DND-41 (cell line): ENCODE data around the gene LIF.
"Not testable (repeated sequence)": the region's sequence is repeated elsewhere in the genome, so short reads cannot be mapped to it uniquely, and the experiment has no call there.

Experiments used
- ATAC-seq: fragments of 200-7000 bp; cut with Tn5 transposase; 3 replicates; pipeline ENCODE4 v1.9.1; 2021; ENCODE audit warnings: low read depth; ENCODE audit not compliant: insufficient read depth
- DNase-seq: peaks from one replicate; pipeline ENCODE4 v3.0.0-alpha.2; 2020
- H2AFZ ChIP-seq: 2 replicates; pipeline ENCODE4 v1.6.0; 2012; ENCODE audit warnings: low read depth, low read length
- H3K27ac ChIP-seq: 2 replicates; pipeline ENCODE4 v1.5.1; 2012; ENCODE audit warnings: low read length, inconsistent platforms
- H3K27me3 ChIP-seq: fragments of 200-600 bp; sonication (generic); 2 replicates; pipeline ENCODE4 v1.6.0; 2012; ENCODE audit warnings: low read length, mild to moderate bottlenecking, inconsistent platforms; ENCODE audit not compliant: insufficient read depth, poor library complexity
- H3K36me3 ChIP-seq: 2 replicates; pipeline ENCODE4 v1.5.1; 2012; ENCODE audit warnings: low read length, inconsistent platforms; ENCODE audit not compliant: insufficient read depth
- H3K4me1 ChIP-seq: 2 replicates; pipeline ENCODE4 v1.5.1; 2012; ENCODE audit warnings: mild to moderate bottlenecking, low read length; ENCODE audit not compliant: insufficient read depth
- H3K4me2 ChIP-seq: 2 replicates; pipeline ENCODE4 v1.6.0; 2012; ENCODE audit warnings: mild to moderate bottlenecking, moderate library complexity, low read length, inconsistent platforms; ENCODE audit not compliant: insufficient read depth
- H3K4me3 ChIP-seq, 2 experiments: fragments of 200-600 bp in 1 of 2; shearing (Covaris generic) in 1 of 2; 2 replicates each; pipeline ENCODE4 v1.5.1; 2012 to 2016; ENCODE audit warnings: inconsistent platforms in 2 of 2, low read length in 2 of 2, mild to moderate bottlenecking in 2 of 2, low read depth in 1 of 2, moderate library complexity in 1 of 2
- H3K79me2 ChIP-seq: 2 replicates; pipeline ENCODE4 v1.6.0; 2012; ENCODE audit warnings: low read length, inconsistent platforms; ENCODE audit not compliant: insufficient read depth
- H3K9ac ChIP-seq: 2 replicates; pipeline ENCODE4 v1.6.0; 2012; ENCODE audit warnings: low read depth, mild to moderate bottlenecking, inconsistent platforms, low read length, moderate library complexity
- H3K9me3 ChIP-seq: 2 replicates; pipeline ENCODE4 v1.5.1; 2012; ENCODE audit warnings: low read length, moderate library complexity, mild to moderate bottlenecking, inconsistent platforms; ENCODE audit not compliant: insufficient read depth, severe bottlenecking
- H4K20me1 ChIP-seq: 2 replicates; pipeline ENCODE4 v1.6.0; 2012; ENCODE audit warnings: low read length; ENCODE audit not compliant: insufficient read depth
- CTCF ChIP-seq: IDR thresholded peaks from 2 replicates; pipeline ENCODE4 v1.5.1; 2012; ENCODE audit warnings: borderline replicate concordance, low read length, moderate library complexity, mild to moderate bottlenecking; ENCODE audit not compliant: poor library complexity, severe bottlenecking; ENCODE audit errors: extremely low read depth
- EZH2 ChIP-seq: IDR thresholded peaks from 3 replicates; pipeline ENCODE4 v1.6.1; 2012; ENCODE audit warnings: borderline replicate concordance, low read depth, mild to moderate bottlenecking, moderate library complexity, low read length, inconsistent platforms; ENCODE audit not compliant: severe bottlenecking

LIF gene

DNA sequence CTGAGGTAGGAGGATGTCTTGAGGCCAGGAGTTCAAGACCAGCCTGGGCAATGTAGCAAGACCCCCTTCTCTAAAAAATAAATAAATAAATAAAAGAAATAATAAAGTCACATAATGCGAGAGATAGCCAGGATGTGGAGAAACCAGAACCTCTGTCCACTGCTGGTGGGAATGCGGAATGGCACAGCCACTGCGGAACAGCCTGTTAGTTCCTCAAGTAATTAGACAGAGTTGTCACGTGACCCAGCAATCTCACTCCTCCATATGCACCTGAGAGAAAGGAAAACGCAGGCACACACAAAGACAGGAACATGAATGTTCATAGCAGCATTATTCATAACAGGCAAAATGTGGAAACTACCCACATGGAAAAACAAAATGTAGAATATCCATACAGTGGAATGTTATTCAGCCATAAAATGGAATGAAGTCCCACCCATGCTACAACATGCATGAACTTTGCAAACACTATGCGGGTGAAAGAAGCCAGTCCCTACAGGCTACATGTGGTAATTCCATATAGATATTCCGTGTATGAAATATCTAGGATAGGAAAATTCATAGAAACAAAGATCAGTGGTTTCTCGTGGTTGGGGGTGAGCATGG, 27.4 kb downstream of the LIF start:
- DNase-seq (no peak), ATAC-seq (no peak)
- Histone ChIP-seq H3K27me3 (no peaks in the 10 kb centered on the region), H3K9me3 (no peaks in the 10 kb centered on the region), H4K20me1 (no peaks in the 10 kb centered on the region), H3K36me3 (no peaks in the 10 kb centered on the region), H3K9ac (no peak overlapping the region), H3K27ac (peak overlapping the region; percentile 86), H2AFZ (no peak overlapping the region), H3K79me2 (no peaks in the 10 kb centered on the region), H3K4me3 (no peak overlapping the region), H3K4me1 (peaks cover 58% of the 10 kb centered on the region), H3K4me2 (no peak overlapping the region)
- TF ChIP-seq CTCF, result no peak
- no peak for TF ChIP-seq EZH2

DNA sequence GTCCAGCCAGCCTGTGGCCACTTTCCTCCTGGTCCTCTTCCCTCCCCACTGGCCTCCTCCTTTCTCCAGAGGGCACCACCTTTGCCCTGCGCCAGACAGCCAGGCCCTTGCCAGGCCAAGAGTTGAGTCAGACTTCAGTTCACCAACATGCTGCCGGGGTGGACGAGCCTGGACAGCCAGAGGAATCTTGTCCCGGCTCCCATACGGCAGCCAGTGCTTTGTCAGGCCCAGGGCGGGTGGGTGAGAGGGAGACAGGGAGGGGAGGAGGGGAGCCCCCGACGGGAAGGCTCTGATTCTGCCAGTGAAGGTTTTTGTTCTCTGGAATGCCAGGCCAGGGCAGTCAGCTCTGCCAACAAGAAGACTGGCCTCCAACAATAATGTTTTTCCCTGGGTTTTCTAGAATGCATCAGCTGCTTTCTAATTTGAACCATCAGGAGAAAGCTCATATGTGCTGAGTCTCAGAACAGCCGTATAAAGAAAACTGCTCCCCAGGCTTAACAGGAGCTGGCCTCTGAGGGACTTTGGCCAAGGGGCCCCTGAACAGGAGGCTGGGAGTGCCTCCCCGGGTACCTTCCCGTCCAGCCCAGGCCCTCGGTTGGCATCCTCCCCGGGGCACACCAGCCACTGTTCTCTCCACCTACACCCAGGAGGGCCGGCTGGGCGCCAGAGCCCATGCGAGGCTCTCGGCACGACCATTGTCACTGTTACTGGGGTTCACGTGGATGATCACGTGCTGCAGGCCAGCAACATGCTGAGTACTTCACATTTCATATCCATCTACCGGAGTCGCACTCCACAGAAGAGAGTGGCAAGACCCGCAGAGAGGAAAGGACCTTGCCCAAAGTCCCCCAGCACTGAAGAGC, 28.6 kb downstream of the LIF start:
- no peaks in the 10 kb centered on the region for H3K79me2 ChIP-seq
- no peak for TF ChIP-seq CTCF
- TF ChIP-seq EZH2, result no peak
- H3K27ac ChIP-seq, result peak overlapping the region; percentile 33; the same call in 1 of the 2 replicates
- H3K36me3 ChIP-seq, result no peaks in the 10 kb centered on the region
- H4K20me1 ChIP-seq, result no peaks in the 10 kb centered on the region
- H3K9me3 ChIP-seq, result no peaks in the 10 kb centered on the region
- no peak for DNase-seq
- H3K4me2 ChIP-seq, result no peak overlapping the region
- no peak for ATAC-seq
- no peak overlapping the region for H3K9ac ChIP-seq
- peaks cover 60% of the 10 kb centered on the region for H3K4me1 ChIP-seq
- no peaks in the 10 kb centered on the region for H3K27me3 ChIP-seq
- no peak overlapping the region for H2AFZ ChIP-seq
- no peak overlapping the region for H3K4me3 ChIP-seq

GRCh38 chr22:30216710-30217109, 29.8 kb downstream of the LIF start:
- Histone ChIP-seq H3K27ac (no peak overlapping the region), H4K20me1 (no peaks in the 10 kb centered on the region), H3K4me3 (no peak overlapping the region), H3K9ac (no peak overlapping the region; the same call in 1 of the 2 replicates), H3K9me3 (no peaks in the 10 kb centered on the region), H3K4me1 (peaks cover 55% of the 10 kb centered on the region), H3K36me3 (no peaks in the 10 kb centered on the region), H2AFZ (no peak overlapping the region), H3K79me2 (no peaks in the 10 kb centered on the region), H3K4me2 (no peak overlapping the region), H3K27me3 (no peaks in the 10 kb centered on the region)
- DNase-seq (no peak), ATAC-seq (no peak)
- TF ChIP-seq EZH2 (no peak), CTCF (no peak)

- DNase-seq, ATAC-seq, H3K9ac ChIP-seq, H3K36me3 ChIP-seq, H3K4me2 ChIP-seq, H3K27ac ChIP-seq, H3K4me3 ChIP-seq, H2AFZ ChIP-seq, H3K79me2 ChIP-seq, H4K20me1 ChIP-seq, H3K9me3 ChIP-seq, H3K27me3 ChIP-seq: not testable (repeated sequence)
- H3K4me1 ChIP-seq, result peaks cover 50% of the 10 kb centered on the region
Observed at GRCh38 chr22:30216272-30216671, 30.3 kb downstream of the LIF start.
